ENCODE results near the gene KRT1.

KRT1 gene

DNA sequence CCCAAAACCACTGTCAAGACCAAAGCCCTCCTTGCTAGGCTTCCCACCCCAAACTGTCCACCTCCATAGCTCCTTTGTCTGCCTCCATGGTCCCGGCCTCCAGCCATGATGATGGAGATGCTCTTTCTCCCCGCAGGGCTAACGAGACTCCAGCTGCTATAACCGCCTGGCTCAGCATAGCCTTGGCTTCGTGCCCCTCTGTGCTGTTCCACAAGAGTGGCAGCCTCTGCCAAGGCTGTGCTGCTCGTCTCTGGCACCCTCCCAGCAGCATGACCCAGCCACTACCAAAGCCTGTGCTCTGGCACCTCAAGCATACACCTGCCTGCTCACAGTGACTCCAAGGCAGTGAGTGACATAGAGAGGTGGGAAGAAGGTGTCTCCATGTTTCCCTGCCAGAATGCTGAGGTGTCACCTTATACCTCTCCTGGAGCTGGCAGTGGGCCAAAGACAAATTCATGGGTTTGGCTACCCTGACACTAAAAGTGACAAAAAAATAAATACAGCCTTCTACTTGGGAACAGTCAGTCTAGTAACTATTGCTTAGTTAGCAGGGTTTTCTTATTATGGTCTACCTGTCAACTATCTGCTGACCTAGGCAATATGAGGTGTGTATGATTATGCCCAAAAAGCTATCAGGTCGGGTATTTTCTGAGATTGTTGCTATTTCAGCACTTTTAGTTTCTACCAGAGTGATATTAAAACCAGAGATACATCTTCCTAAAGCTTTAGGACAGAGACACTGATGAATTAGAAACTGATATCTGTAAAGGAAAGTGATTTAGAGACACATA, 45.7 kb downstream of the KRT1 start:
- H3K27me3 ChIP-seq (ENCODE audit: control insufficient read depth in 5 of 5, insufficient read depth in 4 of 5, low read length in 5 of 5) = peaks cover 3 to 20% (median 7%) of the 10 kb centered on the region in 5 donors
- no peaks in the 10 kb centered on the region for H3K4me1 ChIP-seq (ENCODE audit: control insufficient read depth in 5 of 5, insufficient read depth in 5 of 5, low read length in 5 of 5)
- H3K4me3 ChIP-seq (ENCODE audit: low read depth in 1 of 5, low read length in 5 of 5) = no peak overlapping the region
- no peaks in the 10 kb centered on the region for H3K36me3 ChIP-seq (ENCODE audit: control insufficient read depth in 5 of 5, insufficient read depth in 5 of 5, low read length in 5 of 5)
- no peak overlapping the region for H3K9ac ChIP-seq (ENCODE audit: low read length in 5 of 5)
- no peaks in the 10 kb centered on the region for H3K9me3 ChIP-seq (ENCODE audit: control insufficient read depth in 5 of 5, low read length in 5 of 5)
- no peak overlapping the region for H3K27ac ChIP-seq (ENCODE audit: low read depth, low read length)

DNA sequence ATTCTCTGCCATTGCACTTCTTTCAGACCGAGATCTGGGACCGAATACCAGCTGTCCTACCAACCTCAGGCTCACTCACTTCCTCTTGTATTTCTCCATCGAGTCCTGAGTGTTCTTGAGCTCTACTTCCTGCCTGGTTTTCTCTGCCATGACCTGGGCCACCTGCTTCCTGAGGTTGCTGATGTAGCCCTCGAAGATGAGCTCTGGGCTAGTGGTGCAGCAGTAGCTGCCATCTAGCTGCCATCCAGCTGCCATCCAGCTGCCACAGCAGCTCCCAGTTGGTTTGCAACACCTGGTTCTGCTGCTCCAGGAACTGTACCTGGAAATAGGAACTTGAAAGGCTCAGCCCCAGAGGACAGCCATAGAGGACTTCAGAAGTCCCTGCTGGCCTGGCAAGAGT, 46.8 kb downstream of the KRT1 start:
- Histone ChIP-seq H3K4me3 (ENCODE audit: low read depth in 1 of 5, low read length in 5 of 5) (no peak overlapping the region), H3K4me1 (ENCODE audit: control insufficient read depth in 5 of 5, insufficient read depth in 5 of 5, low read length in 5 of 5) (no peaks in the 10 kb centered on the region), H3K36me3 (ENCODE audit: control insufficient read depth in 5 of 5, insufficient read depth in 5 of 5, low read length in 5 of 5) (no peaks in the 10 kb centered on the region), H3K9ac (ENCODE audit: low read length in 5 of 5) (no peak overlapping the region), H3K27ac (ENCODE audit: low read depth, low read length) (no peak overlapping the region), H3K9me3 (ENCODE audit: control insufficient read depth in 5 of 5, low read length in 5 of 5) (no peaks in the 10 kb centered on the region), H3K27me3 (ENCODE audit: control insufficient read depth in 5 of 5, insufficient read depth in 4 of 5, low read length in 5 of 5) (peaks cover 3 to 24% (median 12%) of the 10 kb centered on the region in 5 donors)

DNA sequence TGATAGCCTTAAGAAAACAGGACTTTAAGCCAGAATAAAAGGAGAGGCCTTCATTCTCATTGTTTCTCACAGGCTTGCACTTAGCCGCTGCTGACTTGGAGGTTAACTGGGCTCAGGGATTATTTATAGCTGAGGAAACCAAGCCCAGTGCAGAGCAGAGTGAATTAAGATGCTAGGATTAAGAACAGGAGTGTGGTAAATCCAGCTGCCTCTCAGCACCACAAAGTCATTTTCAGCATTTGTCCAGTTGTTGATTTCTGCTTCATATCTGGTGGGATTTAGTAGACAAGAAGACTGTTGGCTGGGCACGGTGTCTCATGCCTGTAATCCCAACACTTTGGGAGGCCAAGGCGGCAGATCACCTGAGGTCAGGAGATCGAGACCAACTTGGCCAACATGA, 47.6 kb downstream of the KRT1 start:
- Histone ChIP-seq H3K4me3 (ENCODE audit: low read depth in 1 of 5, low read length in 5 of 5) (no peak overlapping the region), H3K27ac (ENCODE audit: low read depth, low read length) (no peak overlapping the region), H3K9ac (ENCODE audit: low read length in 5 of 5) (no peak overlapping the region), H3K27me3 (ENCODE audit: control insufficient read depth in 5 of 5, insufficient read depth in 4 of 5, low read length in 5 of 5) (peaks cover 3 to 24% (median 12%) of the 10 kb centered on the region in 5 donors), H3K4me1 (ENCODE audit: control insufficient read depth in 5 of 5, insufficient read depth in 5 of 5, low read length in 5 of 5) (no peaks in the 10 kb centered on the region), H3K36me3 (ENCODE audit: control insufficient read depth in 5 of 5, insufficient read depth in 5 of 5, low read length in 5 of 5) (no peaks in the 10 kb centered on the region), H3K9me3 (ENCODE audit: control insufficient read depth in 5 of 5, low read length in 5 of 5) (no peaks in the 10 kb centered on the region)

DNA sequence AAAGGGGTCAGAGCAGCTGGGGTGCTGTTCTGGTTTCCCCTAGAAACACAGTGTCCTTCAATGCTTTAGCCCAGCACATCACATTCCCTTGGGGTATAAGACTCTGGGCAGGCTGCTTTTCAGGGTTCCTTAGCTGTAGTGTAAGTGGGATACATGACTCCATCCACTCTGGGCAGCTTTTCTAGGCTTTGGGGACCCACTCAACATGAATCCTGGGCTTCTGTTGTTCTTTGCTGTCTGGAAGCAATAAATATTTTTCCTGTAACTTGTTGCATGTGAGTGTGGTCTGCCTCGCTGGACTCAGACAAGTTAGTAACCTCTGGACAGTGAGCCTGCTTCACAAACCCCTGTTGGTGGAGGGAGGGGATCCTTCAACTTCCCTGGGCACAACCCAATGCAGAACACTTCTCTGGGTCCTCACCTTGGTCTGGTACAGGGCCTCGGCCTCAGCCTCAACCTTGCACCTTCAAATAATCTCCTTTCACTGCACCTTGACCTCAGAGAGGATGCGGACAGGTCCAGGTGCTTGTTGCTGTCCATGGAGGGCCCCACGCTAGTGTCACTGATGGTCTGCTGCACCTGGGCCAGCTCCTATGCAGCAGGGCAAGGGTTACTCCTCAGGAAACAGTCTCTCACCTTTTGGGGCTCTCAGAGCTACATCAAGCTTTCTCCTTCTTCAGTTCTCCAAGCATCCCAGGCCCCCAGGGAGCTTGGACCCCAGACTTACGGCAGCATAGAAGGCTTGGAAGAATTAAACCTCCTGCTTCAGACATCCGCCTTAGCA, 48.3 kb downstream of the KRT1 start:
- Histone ChIP-seq H3K4me3 (ENCODE audit: low read depth in 1 of 5, low read length in 5 of 5) (no peak overlapping the region), H3K27ac (ENCODE audit: low read depth, low read length) (no peak overlapping the region), H3K27me3 (ENCODE audit: control insufficient read depth in 5 of 5, insufficient read depth in 4 of 5, low read length in 5 of 5) (peaks cover 3 to 27% (median 13%) of the 10 kb centered on the region in 5 donors), H3K4me1 (ENCODE audit: control insufficient read depth in 5 of 5, insufficient read depth in 5 of 5, low read length in 5 of 5) (no peaks in the 10 kb centered on the region), H3K36me3 (ENCODE audit: control insufficient read depth in 5 of 5, insufficient read depth in 5 of 5, low read length in 5 of 5) (no peaks in the 10 kb centered on the region), H3K9me3 (ENCODE audit: control insufficient read depth in 5 of 5, low read length in 5 of 5) (no peaks in the 10 kb centered on the region), H3K9ac (ENCODE audit: low read length in 5 of 5) (no peak overlapping the region)

DNA sequence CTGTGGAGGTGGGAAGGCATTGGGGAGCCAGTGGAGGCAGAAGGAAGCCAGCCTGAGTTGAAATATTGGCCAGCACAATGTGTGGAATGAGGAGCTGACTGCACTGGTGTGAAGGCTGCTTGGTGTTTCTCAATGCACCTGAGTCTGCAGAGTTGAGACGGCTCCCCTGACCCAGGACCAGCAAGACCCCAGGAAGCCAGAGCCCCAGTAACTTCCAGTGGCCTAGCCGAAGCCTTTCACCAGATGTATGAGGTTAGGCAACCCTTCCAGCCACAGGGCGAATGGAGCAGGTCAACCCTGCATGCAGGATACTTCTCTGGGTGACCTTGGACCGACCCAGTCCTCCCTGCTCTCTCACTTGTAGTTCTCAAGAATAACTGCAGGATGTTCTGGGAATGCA, 48.9 kb downstream of the KRT1 start:
- Histone ChIP-seq H3K27me3 (ENCODE audit: control insufficient read depth in 5 of 5, insufficient read depth in 4 of 5, low read length in 5 of 5) (peaks cover 3 to 28% (median 14%) of the 10 kb centered on the region in 5 donors), H3K9me3 (ENCODE audit: control insufficient read depth in 5 of 5, low read length in 5 of 5) (no peaks in the 10 kb centered on the region), H3K4me1 (ENCODE audit: control insufficient read depth in 5 of 5, insufficient read depth in 5 of 5, low read length in 5 of 5) (no peaks in the 10 kb centered on the region), H3K36me3 (ENCODE audit: control insufficient read depth in 5 of 5, insufficient read depth in 5 of 5, low read length in 5 of 5) (no peaks in the 10 kb centered on the region), H3K4me3 (ENCODE audit: low read depth in 1 of 5, low read length in 5 of 5) (no peak overlapping the region), H3K27ac (ENCODE audit: low read depth, low read length) (no peak overlapping the region), H3K9ac (ENCODE audit: low read length in 5 of 5) (no peak overlapping the region)

DNA sequence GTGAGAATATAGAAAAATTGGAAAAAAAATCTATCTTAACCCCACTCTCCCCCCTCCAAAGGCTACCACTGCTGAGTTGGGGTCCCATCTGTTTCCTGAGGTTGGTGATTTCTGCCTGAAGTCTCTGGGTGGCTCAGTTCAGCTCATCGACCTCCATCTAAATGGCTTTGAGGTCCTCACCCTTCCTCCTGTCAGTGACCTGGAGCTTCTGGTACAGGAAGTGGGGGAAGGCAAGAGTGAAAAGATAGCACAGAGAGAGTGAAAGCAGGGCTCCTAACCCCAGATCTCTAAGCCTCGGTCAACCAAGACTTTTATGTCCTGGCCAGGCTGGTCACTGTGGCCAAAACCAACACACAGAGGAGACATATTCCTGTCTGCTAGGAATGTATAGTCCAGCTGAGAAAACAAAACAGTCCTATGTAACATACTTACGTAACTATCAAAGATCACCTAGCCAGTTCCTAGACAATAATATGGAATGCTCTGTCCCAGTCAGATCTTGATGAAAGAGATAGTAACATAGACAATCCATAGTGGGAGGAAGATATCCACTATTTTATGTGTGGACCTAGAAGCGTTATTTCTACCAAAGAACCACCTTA, 49.5 kb downstream of the KRT1 start:
- H3K4me1 ChIP-seq (ENCODE audit: control insufficient read depth in 5 of 5, insufficient read depth in 5 of 5, low read length in 5 of 5) = no peaks in the 10 kb centered on the region
- no peak overlapping the region for H3K27ac ChIP-seq (ENCODE audit: low read depth, low read length)
- H3K36me3 ChIP-seq (ENCODE audit: control insufficient read depth in 5 of 5, insufficient read depth in 5 of 5, low read length in 5 of 5) = no peaks in the 10 kb centered on the region
- peaks cover 3 to 25% (median 14%) of the 10 kb centered on the region in 5 donors for H3K27me3 ChIP-seq (ENCODE audit: control insufficient read depth in 5 of 5, insufficient read depth in 4 of 5, low read length in 5 of 5)
- no peak overlapping the region for H3K9ac ChIP-seq (ENCODE audit: low read length in 5 of 5)
- H3K9me3 ChIP-seq (ENCODE audit: control insufficient read depth in 5 of 5, low read length in 5 of 5) = no peaks in the 10 kb centered on the region
- no peak overlapping the region for H3K4me3 ChIP-seq (ENCODE audit: low read depth in 1 of 5, low read length in 5 of 5)

DNA sequence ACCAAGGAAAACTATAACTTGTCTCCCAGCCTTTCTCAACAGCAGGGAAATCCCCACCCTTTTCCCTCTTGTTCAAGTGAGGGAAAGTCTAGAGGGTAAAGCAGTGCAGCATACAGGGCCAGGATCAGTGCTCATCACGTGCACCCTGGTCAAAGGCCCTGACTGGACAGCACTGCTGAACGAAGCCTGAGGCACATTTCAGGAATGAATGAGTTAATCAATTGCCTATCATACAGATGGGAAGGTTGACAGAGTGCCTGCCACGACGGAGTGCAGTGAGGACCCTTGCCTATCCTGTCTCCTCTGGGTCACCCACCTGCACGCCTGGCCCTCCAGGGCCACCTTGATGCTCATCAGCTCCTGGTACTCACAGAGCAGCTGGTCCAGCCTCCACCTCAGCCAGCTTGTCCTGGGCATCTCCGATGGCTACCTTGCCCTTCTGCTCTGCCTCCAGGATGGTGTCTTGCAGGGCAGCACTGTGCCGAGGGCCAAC, 50.2 kb downstream of the KRT1 start:
- peaks cover 3 to 25% (median 14%) of the 10 kb centered on the region in 5 donors for H3K27me3 ChIP-seq (ENCODE audit: control insufficient read depth in 5 of 5, insufficient read depth in 4 of 5, low read length in 5 of 5)
- no peak overlapping the region for H3K27ac ChIP-seq (ENCODE audit: low read depth, low read length)
- no peaks in the 10 kb centered on the region for H3K4me1 ChIP-seq (ENCODE audit: control insufficient read depth in 5 of 5, insufficient read depth in 5 of 5, low read length in 5 of 5)
- H3K36me3 ChIP-seq (ENCODE audit: control insufficient read depth in 5 of 5, insufficient read depth in 5 of 5, low read length in 5 of 5) = no peaks in the 10 kb centered on the region
- no peak overlapping the region for H3K4me3 ChIP-seq (ENCODE audit: low read depth in 1 of 5, low read length in 5 of 5)
- no peaks in the 10 kb centered on the region for H3K9me3 ChIP-seq (ENCODE audit: control insufficient read depth in 5 of 5, low read length in 5 of 5)
- no peak overlapping the region for H3K9ac ChIP-seq (ENCODE audit: low read length in 5 of 5)

DNA sequence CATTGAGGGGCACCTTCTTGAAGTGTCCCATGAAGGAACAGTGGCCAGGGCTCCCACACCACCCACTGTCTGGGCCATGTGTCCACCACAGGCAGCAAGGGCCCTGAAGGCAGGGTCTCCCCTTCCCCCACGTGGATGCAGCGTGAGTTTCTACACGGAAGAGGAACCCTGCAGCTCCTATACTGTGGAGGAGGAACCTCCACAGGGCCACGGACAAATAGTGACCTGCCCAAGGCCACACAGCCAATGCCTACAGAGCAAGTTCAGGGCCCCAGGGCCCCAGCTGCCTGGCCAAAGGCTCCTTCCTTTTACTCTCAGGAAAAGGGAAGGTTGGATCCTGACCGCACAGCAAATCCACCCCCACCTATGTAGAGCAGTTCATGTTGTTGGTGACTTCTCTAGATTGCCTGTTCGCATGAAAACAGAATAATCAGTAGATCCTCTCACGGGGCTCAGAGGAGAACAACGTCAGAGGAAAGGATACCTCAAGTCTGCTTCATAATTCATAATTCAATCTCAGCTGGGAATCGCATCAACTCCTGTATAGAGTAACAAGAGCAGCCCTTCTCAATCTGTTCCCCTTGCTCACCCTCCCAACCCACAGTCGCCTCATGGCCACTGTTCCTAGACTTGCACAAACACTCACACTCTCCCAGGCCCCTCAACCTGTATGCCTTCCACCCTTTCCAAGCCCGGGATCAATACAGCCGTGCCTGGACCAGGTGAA, 50.8 kb downstream of the KRT1 start:
- H3K36me3 ChIP-seq (ENCODE audit: control insufficient read depth in 5 of 5, insufficient read depth in 5 of 5, low read length in 5 of 5) = no peaks in the 10 kb centered on the region
- H3K27me3 ChIP-seq (ENCODE audit: control insufficient read depth in 5 of 5, insufficient read depth in 4 of 5, low read length in 5 of 5) = peaks cover 3 to 25% (median 14%) of the 10 kb centered on the region in 5 donors
- H3K4me3 ChIP-seq (ENCODE audit: low read depth in 1 of 5, low read length in 5 of 5) = no peak overlapping the region
- no peak overlapping the region for H3K27ac ChIP-seq (ENCODE audit: low read depth, low read length)
- no peaks in the 10 kb centered on the region for H3K9me3 ChIP-seq (ENCODE audit: control insufficient read depth in 5 of 5, low read length in 5 of 5)
- no peak overlapping the region for H3K9ac ChIP-seq (ENCODE audit: low read length in 5 of 5)
- no peaks in the 10 kb centered on the region for H3K4me1 ChIP-seq (ENCODE audit: control insufficient read depth in 5 of 5, insufficient read depth in 5 of 5, low read length in 5 of 5)

DNA sequence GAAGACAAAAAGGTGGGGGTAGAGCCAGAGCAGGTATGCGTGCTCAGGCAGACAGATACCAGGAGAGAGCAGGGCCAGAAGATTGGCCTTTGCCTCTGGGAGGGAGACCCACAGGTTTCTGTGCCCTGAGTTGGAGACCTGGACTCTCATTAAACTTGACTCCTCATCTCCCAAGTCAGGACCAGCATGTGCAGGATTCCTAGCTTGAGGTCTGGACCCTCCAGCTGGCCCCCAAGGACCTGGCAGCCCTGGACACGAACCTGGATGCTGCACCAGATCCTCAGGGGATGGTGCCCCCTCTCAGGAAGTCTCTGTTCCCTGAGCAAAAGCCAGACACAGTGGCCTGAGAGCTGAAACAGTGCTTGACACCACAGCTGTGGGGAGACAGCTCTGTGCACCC, 51.4 kb downstream of the KRT1 start:
- no peaks in the 10 kb centered on the region for H3K36me3 ChIP-seq (ENCODE audit: control insufficient read depth in 5 of 5, insufficient read depth in 5 of 5, low read length in 5 of 5)
- H3K27me3 ChIP-seq (ENCODE audit: control insufficient read depth in 5 of 5, insufficient read depth in 4 of 5, low read length in 5 of 5) = peaks cover 3 to 25% (median 14%) of the 10 kb centered on the region in 5 donors
- H3K4me3 ChIP-seq (ENCODE audit: low read depth in 1 of 5, low read length in 5 of 5) = no peak overlapping the region
- no peak overlapping the region for H3K27ac ChIP-seq (ENCODE audit: low read depth, low read length)
- H3K9me3 ChIP-seq (ENCODE audit: control insufficient read depth in 5 of 5, low read length in 5 of 5) = no peaks in the 10 kb centered on the region
- H3K9ac ChIP-seq (ENCODE audit: low read length in 5 of 5) = no peak overlapping the region
- H3K4me1 ChIP-seq (ENCODE audit: control insufficient read depth in 5 of 5, insufficient read depth in 5 of 5, low read length in 5 of 5) = no peaks in the 10 kb centered on the region

Measured in subcutaneous abdominal adipose tissue (tissue), 5 donors.